Endothelial cell of umbilical vein (primary cell): ENCODE measurements around the gene PGS1. TPM values are rescaled to one million over a fixed set of nuclear protein-coding genes. Genes with fewer than 3 reads are reported as not detected.

Source experiments
- BruUV-seq: library from RNA; stranded (reverse); fragments of 400-500 nt; replicated peaks from 2 replicates; lab custom pipeline; 2021; lab: Mats Ljungman, UMichigan
- CTCF ChIA-PET: fragments of 300-600, 350-600 bp; sonication (Branson Sonifier 250); formaldehyde crosslinking; loops from one replicate; lab custom pipeline; 2021; ENCODE audit warnings: antibody characterized with exemption, inconsistent platforms; lab: Charles Lee
- POLR2A ChIA-PET: fragments of 300-600, 350-600 bp; sonication (Branson Sonifier 250); formaldehyde crosslinking; loops from one replicate; lab custom pipeline; 2021; ENCODE audit warnings: antibody characterized with exemption, inconsistent platforms; lab: Charles Lee
- DNase-seq: peaks from one replicate; pipeline ENCODE4 v3.0.0-alpha.2; 2011; ENCODE audit warnings: low read depth, low spot score
- FAIRE-seq: peaks from 2 replicates; lab custom pipeline; 2011; peaks lifted over from hg19 to GRCh38; lab: Jason Lieb, UNC
- H2AFZ ChIP-seq: 2 replicates; pipeline ENCODE4 v1.6.0; 2012; ENCODE audit warnings: low read depth, low read length, control low read depth, inconsistent platforms
- H3K27ac ChIP-seq: 2 replicates; pipeline ENCODE4 v1.5.1; 2011; ENCODE audit warnings: low read depth, mild to moderate bottlenecking, control low read depth, low read length, moderate library complexity; ENCODE audit not compliant: insufficient read depth
- H3K27me3 ChIP-seq, 2 experiments: 2 replicates each; pipeline versions ENCODE4 v1.6.0 to v1.6.1; 2011; ENCODE audit warnings: low read length in 2 of 2, mixed read lengths in 1 of 2; ENCODE audit not compliant: control insufficient read depth in 2 of 2, insufficient read depth in 2 of 2
- H3K36me3 ChIP-seq, 2 experiments: 2 replicates in 1 of 2; 3 replicates in 1 of 2; pipeline ENCODE4 v1.5.1; 2011; ENCODE audit warnings: low read length in 2 of 2, mild to moderate bottlenecking in 1 of 2, moderate library complexity in 1 of 2; ENCODE audit not compliant: control insufficient read depth in 2 of 2, insufficient read depth in 2 of 2; ENCODE audit errors: extremely low read depth in 1 of 2
- H3K4me1 ChIP-seq: 3 replicates; pipeline ENCODE4 v1.5.1; 2011; ENCODE audit warnings: mild to moderate bottlenecking, low read length; ENCODE audit not compliant: control insufficient read depth, insufficient read depth; ENCODE audit errors: extremely low read depth
- H3K4me2 ChIP-seq: 2 replicates; pipeline ENCODE4 v1.6.1; 2011; ENCODE audit warnings: low read length, control low read depth, mixed read lengths; ENCODE audit not compliant: insufficient read depth
- H3K4me3 ChIP-seq, 3 experiments: fragments of 200-600 bp in 1 of 3; sonication (generic), shearing (Covaris generic) in 1 of 3; replicated peaks in 1 of 3; 2 replicates each; pipeline ENCODE4 v1.5.1; 2011 to 2016; ENCODE audit warnings: control low read depth in 3 of 3, low read length in 3 of 3, mild to moderate bottlenecking in 2 of 3, inconsistent platforms in 1 of 3, low read depth in 1 of 3, moderate library complexity in 1 of 3; ENCODE audit not compliant: insufficient read depth in 1 of 3
- H3K79me2 ChIP-seq: 2 replicates; pipeline ENCODE4 v1.6.0; 2012; ENCODE audit warnings: low read length, inconsistent platforms; ENCODE audit not compliant: control insufficient read depth, insufficient read depth
- H3K9ac ChIP-seq: replicated peaks from 2 replicates; pipeline ENCODE3; 2011; ENCODE audit warnings: low read length, control low read depth; ENCODE audit not compliant: insufficient read depth; ENCODE audit errors: extremely low read depth
- H3K9me1 ChIP-seq: replicated peaks from 3 replicates; pipeline ENCODE4 v1.6.0; 2011; ENCODE audit warnings: mild to moderate bottlenecking, low read length; ENCODE audit not compliant: control insufficient read depth, insufficient read depth; ENCODE audit errors: extremely low read depth
- H3K9me3 ChIP-seq: replicated peaks from 2 replicates; pipeline ENCODE4 v1.5.1; 2012; ENCODE audit warnings: low read length, inconsistent platforms; ENCODE audit not compliant: control insufficient read depth, insufficient read depth
- H4K20me1 ChIP-seq: replicated peaks from 2 replicates; pipeline ENCODE3; 2011; ENCODE audit warnings: mild to moderate bottlenecking, low read length; ENCODE audit not compliant: control insufficient read depth, insufficient read depth; ENCODE audit errors: extremely low read depth
- EZH2 ChIP-seq: IDR thresholded peaks from 2 replicates; pipeline ENCODE4 v1.6.1; 2012; ENCODE audit warnings: borderline replicate concordance, low read depth, mild to moderate bottlenecking, moderate library complexity, low read length, inconsistent platforms; ENCODE audit not compliant: severe bottlenecking
- FOS ChIP-seq: IDR thresholded peaks from 2 replicates; pipeline ENCODE4 v1.6.1; 2011; ENCODE audit warnings: mild to moderate bottlenecking, low read length, moderate library complexity, borderline replicate concordance; ENCODE audit not compliant: insufficient read depth
- GATA2 ChIP-seq: IDR thresholded peaks from 2 replicates; pipeline ENCODE4 v1.7.0; 2011; ENCODE audit warnings: low read depth, mild to moderate bottlenecking, moderate library complexity, mixed read lengths, low read length; ENCODE audit not compliant: insufficient read length, insufficient read depth
- JUN ChIP-seq: IDR thresholded peaks from 2 replicates; pipeline ENCODE4 v1.6.1; 2011; ENCODE audit warnings: borderline replicate concordance, low read depth; ENCODE audit not compliant: insufficient read length, insufficient read depth
- MYC ChIP-seq: IDR thresholded peaks from one replicate; pipeline ENCODE4 v1.6.1; 2011; ENCODE audit warnings: mild to moderate bottlenecking, low read depth, low read length
- POLR2A ChIP-seq: IDR thresholded peaks from 2 replicates; pipeline ENCODE4 v1.6.1; 2012; ENCODE audit warnings: low read depth, mild to moderate bottlenecking, control low read depth, low read length
- POLR2AphosphoS5 ChIP-seq: IDR thresholded peaks from 2 replicates; pipeline ENCODE4 v1.6.1; 2012; ENCODE audit warnings: low read depth, mild to moderate bottlenecking, control low read depth, low read length, moderate library complexity; ENCODE audit not compliant: insufficient read depth
- dilution Hi-C: fragments of 300-500 bp; cut with MboI; formaldehyde crosslinking; loops from one replicate; pipeline ENCODE4 v1.15.0; 2019; ENCODE audit warnings: low sequenced_read_pairs; ENCODE audit not compliant: extremely low pct_ligation_motif_present
- intact Hi-C: fragments of 100-400 bp; cut with micrococcal nuclease; formaldehyde crosslinking; loops from one replicate; pipeline ENCODE4 v1.10.0; 2022
- polyA plus RNA-seq, 4 experiments: library from polyadenylated mRNA; depleted of rRNA in 3 of 4; stranded (reverse) in 3 of 4; unstranded in 1 of 4; fragments of >200 nt; gene quantifications; 2 replicates each; pipeline versions ENCODE4 v1.2.1 to v1.2.3, GENCODE V29; 2011 to 2012; ENCODE audit warnings: missing spikeins in 1 of 4
- total RNA-seq: library from RNA; stranded (reverse); gene quantifications from 2 replicates; pipeline ENCODE4 v1.2.3, GENCODE V29; 2021
- TF ChIP-seq, protein P1 (sequence below): IDR thresholded peaks from 2 replicates; pipeline ENCODE4 v1.6.1; 2011; ENCODE audit not compliant: insufficient read depth, insufficient read length
- TF ChIP-seq, protein P2 (sequence below), 2 donors: IDR thresholded peaks; 1 replicate in 1 of 2; 2 replicates in 1 of 2; pipeline ENCODE4 v1.5.1; 2011; ENCODE audit warnings: low read length in 2 of 2, mild to moderate bottlenecking in 2 of 2, moderate library complexity in 2 of 2, control low read depth in 1 of 2, inconsistent platforms in 1 of 2, low read depth in 1 of 2; ENCODE audit not compliant: insufficient read depth in 1 of 2; ENCODE audit errors: extremely low read depth in 1 of 2

PGS1 gene
- total and polyA plus RNA-seq, 2 donors (not counting 3 experiments of a cell fraction or from before 2014, with no cell fraction given) = 50.8 to 66.0 TPM

DNA sequence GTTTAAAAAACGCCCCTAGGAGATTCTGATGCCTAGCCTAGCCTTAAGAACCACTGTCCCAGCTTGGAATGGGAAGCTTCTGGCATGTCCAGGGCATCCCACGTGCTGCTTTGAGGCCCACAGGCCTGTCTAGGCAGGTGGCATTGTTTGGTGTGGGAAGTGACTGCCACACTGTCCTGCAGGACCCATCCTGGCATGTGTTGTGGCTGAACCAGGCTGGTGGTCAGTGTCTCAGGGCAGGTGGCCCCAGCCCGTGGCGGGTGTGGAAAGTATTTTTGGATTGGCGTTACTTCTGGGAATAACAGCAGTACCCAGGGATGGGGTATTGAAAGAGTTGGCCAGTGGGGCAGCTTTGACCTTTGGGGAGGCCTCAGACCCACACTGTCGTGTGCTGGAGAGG is 27.9 kb downstream of the PGS1 start:
- peaks cover 56% of the 10 kb centered on the region for H3K79me2 ChIP-seq
- H4K20me1 ChIP-seq = no peaks in the 10 kb centered on the region
- H3K9me3 ChIP-seq = no peaks in the 10 kb centered on the region
- H3K9ac ChIP-seq = no peak overlapping the region
- DNase-seq (no peak), FAIRE-seq (no peak)
- no peaks in the 10 kb centered on the region for H3K27me3 ChIP-seq
- no peak overlapping the region for H3K4me3 ChIP-seq
- dilution Hi-C loops (no loop called here), intact Hi-C loops (no loop called here)
- H3K9me1 ChIP-seq = no peaks in the 10 kb centered on the region
- CTCF ChIA-PET = interaction anchor here (1.4 kb wide), 1 partner anchor 11 kb away, joined by 4 read pairs; no protein-coding TSS in a partner anchor
- POLR2A ChIA-PET = no interaction called here
- no peak for TF ChIP-seq JUN
- TF ChIP-seq, protein P1, sequence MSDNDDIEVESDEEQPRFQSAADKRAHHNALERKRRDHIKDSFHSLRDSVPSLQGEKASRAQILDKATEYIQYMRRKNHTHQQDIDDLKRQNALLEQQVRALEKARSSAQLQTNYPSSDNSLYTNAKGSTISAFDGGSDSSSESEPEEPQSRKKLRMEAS = no peak
- TF ChIP-seq, protein P2, sequence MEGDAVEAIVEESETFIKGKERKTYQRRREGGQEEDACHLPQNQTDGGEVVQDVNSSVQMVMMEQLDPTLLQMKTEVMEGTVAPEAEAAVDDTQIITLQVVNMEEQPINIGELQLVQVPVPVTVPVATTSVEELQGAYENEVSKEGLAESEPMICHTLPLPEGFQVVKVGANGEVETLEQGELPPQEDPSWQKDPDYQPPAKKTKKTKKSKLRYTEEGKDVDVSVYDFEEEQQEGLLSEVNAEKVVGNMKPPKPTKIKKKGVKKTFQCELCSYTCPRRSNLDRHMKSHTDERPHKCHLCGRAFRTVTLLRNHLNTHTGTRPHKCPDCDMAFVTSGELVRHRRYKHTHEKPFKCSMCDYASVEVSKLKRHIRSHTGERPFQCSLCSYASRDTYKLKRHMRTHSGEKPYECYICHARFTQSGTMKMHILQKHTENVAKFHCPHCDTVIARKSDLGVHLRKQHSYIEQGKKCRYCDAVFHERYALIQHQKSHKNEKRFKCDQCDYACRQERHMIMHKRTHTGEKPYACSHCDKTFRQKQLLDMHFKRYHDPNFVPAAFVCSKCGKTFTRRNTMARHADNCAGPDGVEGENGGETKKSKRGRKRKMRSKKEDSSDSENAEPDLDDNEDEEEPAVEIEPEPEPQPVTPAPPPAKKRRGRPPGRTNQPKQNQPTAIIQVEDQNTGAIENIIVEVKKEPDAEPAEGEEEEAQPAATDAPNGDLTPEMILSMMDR (IDR thresholded peaks at IDR 0.05; ENCODE audit: extremely low read depth in 1 of 2, insufficient read depth in 1 of 2, low read depth in 1 of 2, low read length in 2 of 2) = no peak
- no peak for TF ChIP-seq POLR2AphosphoS5
- no peak for TF ChIP-seq MYC
- no peak for TF ChIP-seq EZH2
- no peak for TF ChIP-seq FOS
- TF ChIP-seq POLR2A = no peak
- no peak for TF ChIP-seq GATA2
- H3K4me1 ChIP-seq = no peaks in the 10 kb centered on the region
- H3K4me2 ChIP-seq = no peak overlapping the region
- H2AFZ ChIP-seq = no peak overlapping the region
- peaks cover 7 to 40% of the 10 kb centered on the region in 2 experiments for H3K36me3 ChIP-seq
- BruUV-seq = no TSS peak
- H3K27ac ChIP-seq = no peak overlapping the region
